HepG2 (cell line): ENCODE data around the gene CYSRT1. TPM values are rescaled to one million over a fixed set of nuclear protein-coding genes. Genes with fewer than 3 reads are reported as not detected.

Source experiments
- AGO2 ChIP-seq: fragments of 200-400 bp; formaldehyde crosslinking; optimal IDR thresholded peaks from 2 replicates; pipeline ENCODE3; 2017; ENCODE audit warnings: mild to moderate bottlenecking, low read depth, low read length, moderate library complexity
- CCDC6 ChIP-seq: sonication (generic); formaldehyde crosslinking; IDR thresholded peaks from 2 replicates; pipeline ENCODE4 v1.8.1; 2022; ENCODE audit warnings: mild to moderate bottlenecking, missing genetic modification reagents, moderate library complexity
- HBP1 ChIP-seq: IDR thresholded peaks from 2 replicates; pipeline ENCODE4 v1.6.1; 2016; ENCODE audit warnings: low read depth, control low read depth
- HNRNPL ChIP-seq: fragments of 200-400 bp; formaldehyde crosslinking; IDR thresholded peaks from 2 replicates; pipeline ENCODE4 v1.6.1; 2017; ENCODE audit warnings: mild to moderate bottlenecking, low read depth, low read length
- LCORL ChIP-seq, 2 experiments: fragments of 450-650 bp in 1 of 2; sonication (generic) in 1 of 2; formaldehyde crosslinking in 1 of 2; IDR thresholded peaks; 2 replicates each; pipeline versions ENCODE4 v1.5.0 to v1.6.1; 2017 to 2020; ENCODE audit warnings: antibody characterized with exemption in 1 of 2, missing genetic modification reagents in 1 of 2
- MIER3 ChIP-seq: IDR thresholded peaks from 2 replicates; pipeline ENCODE4 v1.6.1; 2016; ENCODE audit warnings: missing compliant biosample characterization, borderline replicate concordance
- MYC ChIP-seq: sonication (generic); formaldehyde crosslinking; IDR thresholded peaks from 2 replicates; pipeline ENCODE4 v1.9.0; 2021; ENCODE audit warnings: missing genetic modification reagents, borderline replicate concordance
- PPARG ChIP-seq: conservative IDR thresholded peaks from 2 replicates; pipeline ENCODE4 v1.6.1; 2016; ENCODE audit warnings: missing biosample characterization, missing genetic modification reagents
- RAD21 ChIP-seq: fragments of 450-650 bp; formaldehyde crosslinking; IDR thresholded peaks from 2 replicates; pipeline ENCODE4 v1.5.0; 2020; ENCODE audit warnings: mild to moderate bottlenecking
- SAP130 ChIP-seq: IDR thresholded peaks from 2 replicates; pipeline ENCODE4 v1.6.1; 2016; ENCODE audit warnings: low read depth
- SKI ChIP-seq: fragments of 450-650 bp; IDR thresholded peaks from one replicate; pipeline ENCODE4 v1.6.1; 2018; ENCODE audit warnings: mild to moderate bottlenecking; ENCODE audit not compliant: partially characterized antibody
- SOX5 ChIP-seq: IDR thresholded peaks from 2 replicates; pipeline ENCODE4 v1.6.1; 2016; ENCODE audit warnings: borderline replicate concordance
- SP2 ChIP-seq: sonication (generic); formaldehyde crosslinking; IDR thresholded peaks from 2 replicates; pipeline ENCODE4 v1.5.1; 2020; ENCODE audit warnings: mild to moderate bottlenecking, missing genetic modification reagents
- SP4 ChIP-seq: sonication (generic); formaldehyde crosslinking; IDR thresholded peaks from 2 replicates; pipeline ENCODE4 v1.8.1; 2023; ENCODE audit warnings: mild to moderate bottlenecking, missing genetic modification reagents
- SRSF1 ChIP-seq: fragments of 200-400 bp; formaldehyde crosslinking; optimal IDR thresholded peaks from 2 replicates; pipeline ENCODE3; 2017; ENCODE audit warnings: mild to moderate bottlenecking, low read depth, low read length, moderate library complexity
- TRIM22 ChIP-seq: fragments of 450-650 bp; IDR thresholded peaks from 2 replicates; pipeline ENCODE4 v1.6.1; 2017
- ZBTB39 ChIP-seq: sonication (generic); formaldehyde crosslinking; IDR thresholded peaks from 2 replicates; pipeline ENCODE4 v1.5.0; 2020; ENCODE audit warnings: missing genetic modification reagents
- ZFP91 ChIP-seq: sonication (generic); formaldehyde crosslinking; IDR thresholded peaks from 2 replicates; pipeline ENCODE4 v1.9.0; 2022; ENCODE audit warnings: missing genetic modification reagents, mild to moderate bottlenecking, borderline replicate concordance
- ZFY ChIP-seq: sonication (generic); formaldehyde crosslinking; IDR thresholded peaks from 2 replicates; pipeline ENCODE4 v1.4.0; 2020; ENCODE audit warnings: missing genetic modification reagents
- ZNF274 ChIP-seq: sonication (generic); formaldehyde crosslinking; IDR thresholded peaks from 2 replicates; pipeline ENCODE4 v1.5.1; 2020; ENCODE audit warnings: mild to moderate bottlenecking, missing genetic modification reagents
- ZNF660 ChIP-seq: sonication (generic); formaldehyde crosslinking; IDR thresholded peaks from 2 replicates; pipeline ENCODE4 v1.5.1; 2020; ENCODE audit warnings: mild to moderate bottlenecking, low read depth, missing genetic modification reagents, borderline replicate concordance
- ZNF883 ChIP-seq: sonication (generic); formaldehyde crosslinking; IDR thresholded peaks from 2 replicates; pipeline ENCODE4 v1.5.1; 2020; ENCODE audit warnings: mild to moderate bottlenecking, missing genetic modification reagents; ENCODE audit errors: not compliant biosample characterization
- ZNF891 ChIP-seq: sonication (generic); formaldehyde crosslinking; IDR thresholded peaks from 2 replicates; pipeline ENCODE4 v1.5.0; 2020; ENCODE audit warnings: mild to moderate bottlenecking, missing genetic modification reagents
- polyA plus RNA-seq, 8 experiments: library from polyadenylated mRNA; depleted of rRNA in 3 of 8; stranded (reverse) in 7 of 8; unstranded in 1 of 8; fragments of >200 nt; fragmentation: Illumina TruSeq in 4 of 8; extraction: Trizol in 4 of 8; gene quantifications; 2 replicates each; pipeline versions ENCODE4 v1.2.1 to v1.2.3, GENCODE V29; 2011 to 2016; ENCODE audit warnings: low read depth in 4 of 8, missing spikeins in 1 of 8, mixed read lengths in 1 of 8; ENCODE audit not compliant: insufficient read depth in 1 of 8
- total RNA-seq, 5 experiments: library from RNA; depleted of rRNA; stranded (reverse); fragments of >200 nt; fragmentation: Illumina TruSeq; extraction: Trizol; gene quantifications; 2 replicates each; pipeline ENCODE4 v1.2.3, GENCODE V29; 2016; ENCODE audit warnings: low read depth in 1 of 5

CYSRT1 gene
- total and polyA plus RNA-seq, 2 of the 13 experiments (the other 11 are each of a cell fraction or from before 2014, with no cell fraction given) = 1.5 to 2.1 TPM

- TF ChIP-seq ZNF660 (CRISPR knock-in tag) (no peak), ZFP91 (CRISPR knock-in tag) (peak; percentile 49; the same call in 1 of the 2 replicates), ZFY (CRISPR knock-in tag) (peak; percentile 20; the same call in 1 of the 2 replicates), LCORL (IDR thresholded peaks at IDR 0.05) (no peak), LCORL (CRISPR knock-in tag; IDR thresholded peaks at IDR 0.05) (peak; percentile 76; the same call in 1 of the 2 replicates), HNRNPL (peak; percentile 86), ZNF883 (CRISPR knock-in tag) (peak; percentile 63), ZNF891 (CRISPR knock-in tag) (peak; percentile 68; the same call in 1 of the 2 replicates), MYC (CRISPR knock-in tag) (0 out of 2 replicates have a peak, but pooled peaks have one; percentile 31), PPARG (CRISPR knock-in tag) (no peak), SKI (peak; percentile 80), MIER3 (0 out of 2 replicates have a peak, but pooled peaks have one; percentile 59), TRIM22 (no peak), CCDC6 (no peak), SP2 (no peak), SRSF1 (no peak), AGO2 (peak; percentile 65), ZBTB39 (CRISPR knock-in tag) (0 out of 2 replicates have a peak, but pooled peaks have one; percentile 22), SAP130 (CRISPR knock-in tag) (peak; percentile 50; the same call in 1 of the 2 replicates), HBP1 (CRISPR knock-in tag) (no peak), SP4 (CRISPR knock-in tag) (no peak), RAD21 (CRISPR knock-in tag) (peak; percentile 95), ZNF274 (CRISPR knock-in tag) (0 out of 2 replicates have a peak, but pooled peaks have one; percentile 27), SOX5 (CRISPR knock-in tag) (0 out of 2 replicates have a peak, but pooled peaks have one; percentile 12)
Observed at GRCh38 chr9:137227054-137227852, 2.3 kb downstream of the CYSRT1 start, which contains the start of gene RNF224 (continued).
